Thyroid gland (tissue), 4 donors: Measurements from ENCODE around the gene OAS3. TPM values are rescaled to one million over a fixed set of nuclear protein-coding genes. Genes with fewer than 3 reads are reported as not detected.
"Not testable (repeated sequence)": the region's sequence is repeated elsewhere in the genome, so short reads cannot be mapped to it uniquely, and the experiment has no call there.

ENCODE experiments used
- DNase-seq, 2 donors: peaks; one replicate each; pipeline ENCODE4 v3.0.0-alpha.2; 2019
- H3K27ac ChIP-seq, 3 donors: fragments of 200-600 bp; sonication (generic); 1 replicate in 2 of 3; 2 replicates in 1 of 3; pipeline ENCODE4 v1.5.1; 2016 to 2019; ENCODE audit warnings: mild to moderate bottlenecking in 1 of 3, moderate library complexity in 1 of 3
- H3K27me3 ChIP-seq: fragments of 200-600 bp; sonication (generic); one replicate; pipeline ENCODE4 v1.5.1; 2019
- H3K36me3 ChIP-seq, 2 donors: fragments of 200-600 bp; sonication (generic); one replicate each; pipeline ENCODE4 v1.5.1; 2016 to 2019
- H3K4me1 ChIP-seq, 2 donors: fragments of 200-600 bp; sonication (generic); one replicate each; pipeline ENCODE4 v1.5.1; 2017 to 2019
- H3K4me3 ChIP-seq, 3 donors: fragments of 200-600 bp; sonication (generic); replicated peaks in 1 of 3; 1 replicate in 2 of 3; 2 replicates in 1 of 3; pipeline ENCODE4 v1.5.1; 2016; ENCODE audit warnings: mild to moderate bottlenecking in 1 of 3
- H3K9me3 ChIP-seq: fragments of 200-600 bp; sonication (generic); one replicate; pipeline ENCODE4 v1.5.1; 2017
- POLR2A ChIP-seq, 2 donors: fragments of 450-650 bp; IDR thresholded peaks; one replicate each; pipeline ENCODE4 v1.6.1; 2017; ENCODE audit warnings: antibody characterized with exemption in 2 of 2, mild to moderate bottlenecking in 2 of 2, moderate library complexity in 1 of 2
- WGBS, 2 donors: methylation state at CpG; one replicate each; pipeline ENCODE4 v1.1.5; 2017; 5-methylcytosine and 5-hydroxymethylcytosine counted together
- intact Hi-C: fragments of 100-400 bp; cut with DNase I; formaldehyde crosslinking; loops from one replicate; pipeline ENCODE4 v1.15.1; 2023
- total RNA-seq, 4 donors: library from RNA; depleted of rRNA; stranded (reverse); fragments of >200 nt; gene quantifications; one replicate each; pipeline ENCODE4 v1.2.3, GENCODE V29; 2016
- TF ChIP-seq, protein P1 (sequence below), 6 experiments: fragments of 200-600 bp in 3 of 6; fragments of 450-650 bp in 3 of 6; sonication (generic) in 3 of 6; IDR thresholded peaks; one replicate each; pipeline ENCODE4 v1.5.1; 2016 to 2019; ENCODE audit warnings: antibody characterized with exemption in 6 of 6, mild to moderate bottlenecking in 2 of 6, inconsistent platforms in 1 of 6, moderate library complexity in 1 of 6

OAS3 gene
- total RNA-seq, 4 donors from 2014 or later = 3.0 to 7.4 (median 5.7) TPM

DNA sequence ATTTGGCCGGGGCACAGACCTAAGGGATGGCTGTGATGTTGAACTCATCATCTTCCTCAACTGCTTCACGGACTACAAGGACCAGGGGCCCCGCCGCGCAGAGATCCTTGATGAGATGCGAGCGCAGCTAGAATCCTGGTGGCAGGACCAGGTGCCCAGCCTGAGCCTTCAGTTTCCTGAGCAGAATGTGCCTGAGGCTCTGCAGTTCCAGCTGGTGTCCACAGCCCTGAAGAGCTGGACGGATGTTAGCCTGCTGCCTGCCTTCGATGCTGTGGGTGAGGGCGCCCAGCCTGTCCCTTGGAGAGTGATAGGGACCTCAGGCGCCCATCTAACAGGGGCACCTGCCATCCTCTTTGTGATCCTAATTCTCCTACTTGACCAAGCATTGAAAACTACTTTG, 12.4 kb downstream of the OAS3 start:
- H3K9me3 ChIP-seq = no peaks in the 10 kb centered on the region
- H3K4me3 ChIP-seq = no peak overlapping the region
- peaks cover 0 to 5% of the 10 kb centered on the region in 2 donors for H3K36me3 ChIP-seq
- no peak overlapping the region for H3K27ac ChIP-seq
- TF ChIP-seq POLR2A (IDR thresholded peaks at IDR 0.05) = no peak
- TF ChIP-seq, protein P1, sequence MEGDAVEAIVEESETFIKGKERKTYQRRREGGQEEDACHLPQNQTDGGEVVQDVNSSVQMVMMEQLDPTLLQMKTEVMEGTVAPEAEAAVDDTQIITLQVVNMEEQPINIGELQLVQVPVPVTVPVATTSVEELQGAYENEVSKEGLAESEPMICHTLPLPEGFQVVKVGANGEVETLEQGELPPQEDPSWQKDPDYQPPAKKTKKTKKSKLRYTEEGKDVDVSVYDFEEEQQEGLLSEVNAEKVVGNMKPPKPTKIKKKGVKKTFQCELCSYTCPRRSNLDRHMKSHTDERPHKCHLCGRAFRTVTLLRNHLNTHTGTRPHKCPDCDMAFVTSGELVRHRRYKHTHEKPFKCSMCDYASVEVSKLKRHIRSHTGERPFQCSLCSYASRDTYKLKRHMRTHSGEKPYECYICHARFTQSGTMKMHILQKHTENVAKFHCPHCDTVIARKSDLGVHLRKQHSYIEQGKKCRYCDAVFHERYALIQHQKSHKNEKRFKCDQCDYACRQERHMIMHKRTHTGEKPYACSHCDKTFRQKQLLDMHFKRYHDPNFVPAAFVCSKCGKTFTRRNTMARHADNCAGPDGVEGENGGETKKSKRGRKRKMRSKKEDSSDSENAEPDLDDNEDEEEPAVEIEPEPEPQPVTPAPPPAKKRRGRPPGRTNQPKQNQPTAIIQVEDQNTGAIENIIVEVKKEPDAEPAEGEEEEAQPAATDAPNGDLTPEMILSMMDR (IDR thresholded peaks at IDR 0.05) = no peak
- no peaks in the 10 kb centered on the region for H3K27me3 ChIP-seq
- H3K4me1 ChIP-seq = no peaks in the 10 kb centered on the region
- intact Hi-C loops = no loop called here
- DNase-seq = no peak
- 94% methylated on average over 6 to 11 of the region's 11 CpGs for WGBS, 2 donors

DNA sequence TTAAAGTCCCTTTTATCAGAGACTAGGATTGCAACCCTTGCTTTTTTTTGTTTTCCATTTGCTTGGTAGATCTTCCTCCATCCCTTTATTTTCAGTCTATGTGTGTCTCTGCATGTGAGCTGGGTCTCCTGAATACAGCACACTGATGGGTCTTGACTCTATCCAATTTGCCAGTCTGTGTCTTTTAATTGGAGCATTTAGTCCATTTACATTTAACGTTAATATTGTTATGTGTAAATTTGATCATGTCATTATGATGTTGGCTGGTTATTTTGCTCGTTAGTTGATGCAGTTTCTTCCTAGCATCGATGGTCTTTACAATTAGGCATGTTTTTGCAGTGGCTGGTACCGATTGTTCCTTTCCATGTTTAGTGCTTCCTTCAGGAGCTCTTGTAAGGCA, 18.9 kb downstream of the OAS3 start:
- H3K9me3 ChIP-seq, DNase-seq, H3K4me1 ChIP-seq, intact Hi-C loops, H3K36me3 ChIP-seq, H3K4me3 ChIP-seq, H3K27me3 ChIP-seq, H3K27ac ChIP-seq: not testable (repeated sequence)
- WGBS, 2 donors = 94% methylated on average over 4 of the region's 4 CpGs

DNA sequence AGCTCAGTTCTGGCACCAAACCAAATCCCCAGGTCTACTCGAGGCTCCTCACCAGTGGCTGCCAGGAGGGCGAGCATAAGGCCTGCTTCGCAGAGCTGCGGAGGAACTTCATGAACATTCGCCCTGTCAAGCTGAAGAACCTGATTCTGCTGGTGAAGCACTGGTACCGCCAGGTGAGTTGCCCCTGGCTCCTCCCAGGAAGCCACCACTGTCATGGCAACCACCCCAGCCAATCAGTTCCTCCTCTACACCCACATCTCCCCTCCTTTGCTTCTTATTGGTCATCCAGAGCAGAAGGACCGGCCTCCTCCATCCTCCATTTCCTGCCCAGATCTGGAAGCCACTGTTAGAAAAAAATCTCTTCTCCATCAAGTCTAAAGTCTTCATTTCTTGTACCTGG, 22.8 kb downstream of the OAS3 start:
- intact Hi-C loops = no loop called here
- Histone ChIP-seq H3K36me3 (peaks cover 6 to 11% of the 10 kb centered on the region in 2 donors), H3K27ac (no peak overlapping the region), H3K4me1 (no peaks in the 10 kb centered on the region), H3K27me3 (no peaks in the 10 kb centered on the region), H3K9me3 (no peaks in the 10 kb centered on the region), H3K4me3 (no peak overlapping the region)
- WGBS, 2 donors = 76 to 94% methylated on average over 7 of the region's 7 CpGs
- DNase-seq = no peak
- TF ChIP-seq POLR2A (IDR thresholded peaks at IDR 0.05) = no peak
- TF ChIP-seq, protein P1 (IDR thresholded peaks at IDR 0.05) = no peak

DNA sequence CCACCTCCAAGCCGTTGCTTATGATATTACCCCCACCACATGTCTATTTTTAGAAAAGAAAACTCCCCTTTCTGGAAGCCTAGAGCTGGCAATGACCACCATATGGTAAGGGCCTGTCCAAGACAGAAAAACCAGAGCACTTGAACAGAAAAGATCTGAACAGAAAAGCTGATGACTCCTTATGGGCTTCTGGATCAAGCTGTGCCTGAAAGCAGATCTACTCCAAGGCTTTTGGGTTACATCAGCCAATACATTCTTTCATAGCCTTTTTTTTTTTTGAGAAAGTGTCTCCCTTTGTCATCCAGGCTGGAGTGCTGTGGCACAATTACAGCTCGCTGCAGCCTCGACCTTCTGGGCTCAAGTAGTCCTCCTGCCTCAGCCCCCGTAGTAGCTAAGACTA, 23.3 kb downstream of the OAS3 start:
- Histone ChIP-seq H3K36me3 (peaks cover 6 to 11% of the 10 kb centered on the region in 2 donors), H3K4me1 (no peaks in the 10 kb centered on the region), H3K27me3 (no peaks in the 10 kb centered on the region), H3K9me3 (no peaks in the 10 kb centered on the region), H3K27ac (no peak overlapping the region), H3K4me3 (no peak overlapping the region)
- no peak for DNase-seq
- intact Hi-C loops = no loop called here
- TF ChIP-seq POLR2A (IDR thresholded peaks at IDR 0.05) = no peak
- TF ChIP-seq, protein P1 (IDR thresholded peaks at IDR 0.05) = no peak
- WGBS, 2 donors = 95 to 97% methylated on average over 4 of the region's 4 CpGs

DNA sequence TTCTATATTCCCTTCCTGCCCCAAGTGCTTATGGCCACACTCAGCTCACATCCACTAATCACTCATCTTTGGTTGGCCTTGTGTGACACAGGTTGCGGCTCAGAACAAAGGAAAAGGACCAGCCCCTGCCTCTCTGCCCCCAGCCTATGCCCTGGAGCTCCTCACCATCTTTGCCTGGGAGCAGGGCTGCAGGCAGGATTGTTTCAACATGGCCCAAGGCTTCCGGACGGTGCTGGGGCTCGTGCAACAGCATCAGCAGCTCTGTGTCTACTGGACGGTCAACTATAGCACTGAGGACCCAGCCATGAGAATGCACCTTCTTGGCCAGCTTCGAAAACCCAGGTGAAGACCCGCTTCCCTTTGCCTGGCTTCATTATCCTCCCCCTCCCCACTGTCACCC, 24.3 kb downstream of the OAS3 start:
- H3K4me1 ChIP-seq = no peaks in the 10 kb centered on the region
- intact Hi-C loops = no loop called here
- H3K27me3 ChIP-seq = no peaks in the 10 kb centered on the region
- H3K36me3 ChIP-seq = peaks cover 6 to 11% of the 10 kb centered on the region in 2 donors
- 94 to 96% methylated on average over 5 to 7 of the region's 7 CpGs for WGBS, 2 donors
- no peaks in the 10 kb centered on the region for H3K9me3 ChIP-seq
- H3K27ac ChIP-seq = no peak overlapping the region
- DNase-seq = no peak
- TF ChIP-seq, protein P1 (IDR thresholded peaks at IDR 0.05) = no peak
- TF ChIP-seq POLR2A (IDR thresholded peaks at IDR 0.05) = no peak
- no peak overlapping the region for H3K4me3 ChIP-seq
